ENCODE results near the gene UBE2L3. TPM values are rescaled to one million over a fixed set of nuclear protein-coding genes. Genes with fewer than 3 reads are reported as not detected.
A peak's percentile ranks its signal among the peaks of the same experiment; 100 is the strongest.

UBE2L3 gene
- total and polyA plus RNA-seq, 10 of the 15 experiments (the other 5 are each of a cell fraction or from before 2014, with no cell fraction given) = 55.7 to 168 (median 113) TPM

DNA sequence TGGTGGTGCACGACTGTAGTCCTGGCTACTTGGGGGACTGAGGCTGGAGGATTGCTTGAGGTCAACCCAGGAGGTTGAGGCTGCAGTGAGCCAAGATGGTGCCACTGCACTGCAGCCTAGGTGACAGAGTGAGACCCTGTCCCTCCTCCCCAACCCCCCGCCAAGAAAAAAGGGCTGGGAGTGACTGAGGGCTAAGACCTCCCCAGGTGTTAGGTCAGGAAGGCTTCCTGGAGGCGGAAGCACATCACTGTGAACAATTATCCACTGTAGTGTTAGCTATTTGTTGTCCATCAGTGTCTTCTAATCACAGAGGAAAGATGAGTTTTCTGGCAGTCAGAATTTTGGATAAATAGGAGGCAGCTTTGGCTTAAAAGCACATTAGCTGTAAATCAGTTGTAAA is 53.5 kb downstream of the UBE2L3 start (continued):
- TF ChIP-seq KAT2A (conservative IDR thresholded peaks at IDR 0.05; ENCODE audit: control insufficient read depth, low read depth, low read length) = no peak
- TF ChIP-seq IKZF2 (IDR thresholded peaks at IDR 0.05) = no peak
- no peak for TF ChIP-seq CHD2 (IDR thresholded peaks at IDR 0.05; ENCODE audit: borderline replicate concordance, low read depth, low read length)
- TF ChIP-seq, protein P1, sequence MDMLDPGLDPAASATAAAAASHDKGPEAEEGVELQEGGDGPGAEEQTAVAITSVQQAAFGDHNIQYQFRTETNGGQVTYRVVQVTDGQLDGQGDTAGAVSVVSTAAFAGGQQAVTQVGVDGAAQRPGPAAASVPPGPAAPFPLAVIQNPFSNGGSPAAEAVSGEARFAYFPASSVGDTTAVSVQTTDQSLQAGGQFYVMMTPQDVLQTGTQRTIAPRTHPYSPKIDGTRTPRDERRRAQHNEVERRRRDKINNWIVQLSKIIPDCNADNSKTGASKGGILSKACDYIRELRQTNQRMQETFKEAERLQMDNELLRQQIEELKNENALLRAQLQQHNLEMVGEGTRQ (IDR thresholded peaks at IDR 0.05; ENCODE audit: borderline replicate concordance, low read depth, low read length) = no peak

DNA sequence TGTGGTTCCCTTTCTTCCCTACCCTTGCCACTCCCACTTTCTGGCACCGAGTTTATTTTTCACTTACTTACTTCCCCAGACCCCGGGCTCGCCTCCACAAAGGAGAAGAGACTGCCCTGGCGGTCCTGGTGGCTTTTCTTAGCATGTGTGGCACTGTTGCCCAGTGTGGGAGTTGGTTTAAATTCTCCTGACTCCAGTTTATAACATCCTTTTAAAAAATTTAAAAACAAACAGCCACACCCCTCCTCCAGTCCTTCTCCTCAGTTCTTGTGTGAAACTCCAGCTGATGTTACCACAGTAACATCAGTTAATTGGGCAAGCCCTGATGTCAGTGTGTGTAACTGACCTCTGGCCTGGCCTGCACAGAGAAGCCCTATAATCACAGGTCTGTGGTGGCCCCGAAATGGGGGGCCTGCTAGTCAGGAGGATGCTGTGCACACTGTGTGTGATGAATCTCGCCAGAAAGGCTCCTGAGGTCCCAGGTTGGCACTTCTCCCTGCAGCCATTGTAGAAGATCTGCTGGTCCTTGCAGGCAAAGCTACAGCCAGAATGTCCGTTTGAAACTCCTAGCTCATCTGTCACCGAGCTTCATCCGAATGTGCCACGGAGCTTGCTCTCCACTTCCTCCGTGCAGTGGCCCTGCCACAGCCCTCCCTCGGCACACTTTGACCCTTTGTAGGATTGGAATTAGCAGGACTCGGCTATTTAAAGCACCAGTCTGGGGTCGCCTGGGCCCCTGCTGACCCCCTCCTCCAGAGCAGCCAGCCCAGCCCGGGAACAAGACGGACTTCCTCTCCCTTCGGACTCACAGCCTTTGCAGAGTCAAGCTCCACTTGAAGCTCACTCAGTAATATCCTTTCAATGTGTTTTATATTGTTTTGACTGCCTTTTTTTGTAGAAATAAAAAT is 54.8 kb downstream of the UBE2L3 start:
- ChIA-PET POLR2A (no interaction called here), RAD21 (ENCODE audit: unreplicated experiment) (no interaction called here), CTCF (interaction anchor here (1.0 to 2.4 kb wide), 3 partner anchors 8 to 24 kb away, joined by 3 to 9 read pairs (median 7); no protein-coding TSS in a partner anchor), SMC1A (ENCODE audit: uncharacterized antibody, unreplicated experiment) (interaction anchor here (0.7 kb wide), 1 partner anchor 24 kb away, joined by 3 read pairs; no protein-coding TSS in a partner anchor)
- in situ Hi-C loops (cut with MboI) (no loop called here), intact Hi-C loops (cut with micrococcal nuclease; ENCODE audit: unreplicated experiment) (no loop called here)
- H4K20me1 ChIP-seq (ENCODE audit: control insufficient read depth, insufficient read depth) = peaks cover 7% of the 10 kb centered on the region
- FAIRE-seq (no peak), ATAC-seq (no peak), DNase-seq (ENCODE audit: low read depth, low spot score) (no peak)
- no peak overlapping the region for H3K9ac ChIP-seq (ENCODE audit: control insufficient read depth, insufficient read depth, low read length)
- peaks cover 7 to 27% of the 10 kb centered on the region in 2 experiments; a peak in 3 of 4 replicates for H3K36me3 ChIP-seq (ENCODE audit: control insufficient read depth in 2 of 2, insufficient read depth in 2 of 2, low read length in 1 of 2)
- no peak for TF ChIP-seq SMARCA5 (IDR thresholded peaks at IDR 0.05)
- peaks cover 5% of the 10 kb centered on the region for H3K79me2 ChIP-seq (ENCODE audit: control insufficient read depth, insufficient read depth, low read length)
- H3K4me2 ChIP-seq (ENCODE audit: control insufficient read depth, insufficient read depth) = no peak overlapping the region
- H2AFZ ChIP-seq (ENCODE audit: control insufficient read depth, low read depth, low read length) = no peak overlapping the region
- H3K4me3 ChIP-seq = no peak overlapping the region
- H3K27me3 ChIP-seq (replicated peaks in 1 of 2; ENCODE audit: control insufficient read depth in 2 of 2, insufficient read depth in 2 of 2, low read length in 1 of 2) = no peaks in the 10 kb centered on the region
- H3K4me1 ChIP-seq (ENCODE audit: control insufficient read depth, insufficient read depth, low read length) = no peaks in the 10 kb centered on the region
- BruUV-seq (replicated peaks) = TSS peak; percentile 30
- no peaks in the 10 kb centered on the region for H3K9me3 ChIP-seq (replicated peaks; ENCODE audit: control insufficient read depth, insufficient read depth, low read length)
- no peak overlapping the region for H3K27ac ChIP-seq (ENCODE audit: control insufficient read depth, insufficient read depth)
- WGBS (ENCODE audit: insufficient coverage, insufficient replicate concordance, low lambda C conversion rate, missing lambda C conversion rate) = 76% methylated on average over 17 of the region's 17 CpGs
